Ureter (tissue), 1 donor: ENCODE data around the gene LCN10. TPM values are rescaled to one million over a fixed set of nuclear protein-coding genes. Genes with fewer than 3 reads are reported as not detected.
"Not testable (repeated sequence)": the region's sequence is repeated elsewhere in the genome, so short reads cannot be mapped to it uniquely, and the experiment has no call there.

ENCODE experiments used
- DNase-seq: peaks from one replicate; pipeline ENCODE4 v3.0.0-alpha.2; 2020; ENCODE audit warnings: low spot score
- total RNA-seq: library from RNA; stranded (reverse); gene quantifications from one replicate; pipeline ENCODE4 v1.2.4, GENCODE V29; 2023
- donor health status: DM: yes; HTN: yes; CAD: no.

Gene LCN10
- total RNA-seq, 1 donor from 2014 or later: 40.6 TPM

DNA sequence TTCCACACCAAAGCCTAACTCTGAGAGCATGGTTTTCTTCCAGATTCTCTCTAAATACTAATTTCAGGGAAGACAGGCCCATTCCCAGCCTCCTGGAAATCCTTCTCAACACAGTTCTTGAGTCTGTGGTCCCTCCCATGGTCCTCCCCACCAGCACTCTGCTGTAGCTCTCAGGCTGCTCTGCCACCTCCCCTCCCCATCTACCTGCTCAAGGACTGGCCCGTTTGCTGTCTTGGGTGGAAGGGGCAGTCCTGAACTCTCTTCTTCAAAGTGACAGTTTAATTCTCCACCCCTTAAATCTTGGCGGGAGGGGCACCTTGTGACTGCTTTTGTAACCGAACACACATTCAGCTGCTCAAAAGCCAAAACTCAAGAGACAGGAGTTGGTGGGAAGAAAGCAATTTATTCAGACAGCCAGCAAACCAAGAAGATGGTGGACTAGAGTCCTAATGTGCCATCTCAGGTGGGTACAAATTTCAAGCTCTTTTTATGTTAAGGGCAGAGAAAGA, 29.2 kb upstream of the LCN10 start:
- no peak for DNase-seq

DNA sequence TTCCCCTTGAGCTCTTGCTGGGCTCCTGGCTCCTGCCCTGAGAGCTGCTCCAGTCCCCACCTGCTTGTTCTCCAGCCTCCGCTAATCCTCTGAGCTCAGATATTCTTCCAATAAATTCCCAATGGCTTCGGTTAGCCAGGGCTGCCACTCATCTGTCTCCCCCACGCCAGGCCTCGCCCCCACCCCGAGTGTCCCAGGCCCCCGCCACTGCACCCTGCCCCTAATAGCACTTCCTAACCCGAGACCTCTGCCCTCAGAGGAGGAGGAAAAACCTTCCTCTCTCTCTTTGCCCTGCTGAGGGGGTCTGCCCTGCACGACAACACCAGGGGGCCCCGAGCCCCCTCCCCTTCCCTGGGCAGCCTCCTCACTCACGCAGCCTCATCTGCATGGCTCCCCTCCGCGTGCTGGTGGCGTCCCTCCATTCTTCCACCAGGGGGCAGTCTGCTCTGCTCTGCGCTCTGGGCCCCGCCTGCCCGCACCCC, 27.0 kb upstream of the LCN10 start:
- DNase-seq: no peak

DNA sequence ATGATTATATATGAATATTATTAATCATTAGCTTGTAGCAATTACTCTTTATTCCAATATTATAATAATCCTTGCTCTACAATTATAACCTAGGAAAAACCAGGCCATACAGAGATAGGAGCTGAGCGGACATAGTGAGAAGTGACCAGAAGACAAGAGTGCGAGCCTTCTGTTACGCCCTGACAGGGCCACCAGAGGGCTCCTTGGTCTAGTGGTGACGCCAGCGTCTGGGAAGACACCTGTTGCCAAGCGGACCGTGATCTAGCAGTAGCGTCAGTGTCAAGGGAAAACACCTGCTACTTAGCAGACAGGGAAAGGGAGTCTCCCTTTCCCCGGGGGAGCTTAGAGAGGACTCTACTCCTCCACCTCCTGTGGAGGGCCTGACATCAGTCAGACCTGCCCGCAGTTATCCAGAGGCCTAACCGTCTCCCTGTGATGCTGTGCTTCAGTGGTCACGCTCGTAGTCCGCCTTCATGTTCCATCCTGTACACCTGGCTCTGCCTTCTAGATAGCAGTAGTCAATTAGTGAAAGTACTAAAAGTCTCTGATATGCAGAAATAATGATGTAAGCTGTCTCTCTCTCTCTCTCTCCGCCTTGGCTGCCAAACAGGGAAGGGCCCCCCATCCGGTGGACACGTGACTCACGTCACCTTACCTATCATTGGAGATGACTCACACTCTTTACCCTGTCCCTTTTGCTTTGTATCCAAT, 23.8 kb upstream of the LCN10 start:
- DNase-seq: not testable (repeated sequence)

DNA sequence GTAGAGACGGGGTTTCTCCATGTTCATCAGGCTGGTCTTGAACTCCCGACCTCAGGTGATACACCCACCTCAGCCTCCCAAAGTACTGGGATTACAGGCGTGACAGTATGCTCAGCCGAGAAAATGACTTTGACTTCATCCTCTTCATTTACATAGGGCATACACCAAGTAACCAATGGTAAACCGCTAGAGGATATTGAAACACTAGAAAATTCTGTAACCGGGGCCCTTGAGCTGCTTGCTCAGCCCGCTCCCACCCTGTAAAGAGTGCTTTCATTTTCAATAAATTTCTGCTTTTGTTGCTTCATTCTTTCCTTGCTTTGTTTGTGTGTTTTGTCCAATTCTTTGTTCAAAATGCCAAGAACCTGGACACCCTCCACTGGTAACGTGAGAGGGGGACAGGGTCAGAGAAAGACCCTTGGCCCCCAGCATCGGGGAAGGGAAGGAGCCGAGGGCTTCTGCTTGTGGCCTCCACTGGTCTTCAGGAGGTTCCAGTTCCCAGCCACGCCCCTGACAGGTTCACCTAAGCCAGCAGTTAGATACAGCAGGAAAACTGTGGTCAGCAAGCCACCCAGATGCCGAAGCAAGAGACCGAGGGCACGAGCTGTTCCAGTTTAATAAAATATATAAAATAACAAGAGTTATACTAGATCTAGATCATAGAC, 23.1 kb upstream of the LCN10 start:
- DNase-seq: not testable (repeated sequence)

DNA sequence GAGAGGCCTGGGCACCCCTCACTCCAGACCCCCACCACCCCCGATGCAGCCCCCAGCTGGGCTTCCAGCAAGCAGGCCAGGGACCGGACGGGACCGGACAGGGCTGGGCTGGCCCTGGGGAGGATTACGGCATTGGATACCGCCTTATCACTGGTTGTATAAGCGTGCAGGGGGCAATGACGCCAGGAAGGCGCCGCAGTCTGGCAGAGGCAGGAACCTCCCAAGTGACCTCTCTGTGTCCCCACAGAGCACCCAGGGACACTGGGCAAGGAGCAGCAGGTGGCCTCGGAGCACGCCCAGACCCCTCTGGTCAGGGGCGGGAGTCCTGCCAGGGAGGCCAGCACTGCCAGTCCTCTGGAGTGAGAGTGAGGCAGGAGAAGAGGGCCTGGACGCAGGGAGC, 22.3 kb upstream of the LCN10 start:
- DNase-seq: no peak

DNA sequence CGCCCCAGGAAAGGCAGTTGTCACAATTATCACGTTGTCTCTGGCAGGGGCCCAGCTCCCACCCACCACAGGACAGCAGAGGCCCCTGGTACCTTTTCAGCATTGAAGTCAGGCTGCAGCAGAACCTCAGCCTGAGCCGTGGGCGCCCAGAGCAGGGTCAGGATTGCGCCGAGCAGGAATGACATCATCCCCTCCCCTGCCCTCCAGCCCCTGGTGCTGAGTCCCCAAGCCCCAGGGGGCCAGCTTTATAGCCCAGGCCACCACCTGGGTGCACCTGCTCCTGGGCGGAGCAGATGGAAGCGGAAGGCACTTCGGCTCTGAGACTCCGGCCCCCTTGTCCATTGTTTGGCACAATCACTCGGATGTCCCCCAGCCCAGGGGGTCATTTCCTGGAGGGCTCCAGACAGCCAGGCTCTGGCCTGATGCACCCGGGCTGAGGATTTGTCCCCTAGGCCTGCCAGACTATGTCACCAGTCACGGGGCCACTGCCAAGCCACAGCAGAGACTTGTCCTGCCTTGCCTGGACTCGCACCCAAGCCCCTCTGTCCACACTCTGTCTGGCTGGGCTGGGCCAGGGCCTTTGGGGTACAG, 21.7 kb upstream of the LCN10 start, which contains the start of gene LCN15:
TSS of gene LCN15 (minus strand) at position 218 of the 591 bp plus-strand sequence. CDS start at position 188, 30 bp downstream.
- no peak for DNase-seq

DNA sequence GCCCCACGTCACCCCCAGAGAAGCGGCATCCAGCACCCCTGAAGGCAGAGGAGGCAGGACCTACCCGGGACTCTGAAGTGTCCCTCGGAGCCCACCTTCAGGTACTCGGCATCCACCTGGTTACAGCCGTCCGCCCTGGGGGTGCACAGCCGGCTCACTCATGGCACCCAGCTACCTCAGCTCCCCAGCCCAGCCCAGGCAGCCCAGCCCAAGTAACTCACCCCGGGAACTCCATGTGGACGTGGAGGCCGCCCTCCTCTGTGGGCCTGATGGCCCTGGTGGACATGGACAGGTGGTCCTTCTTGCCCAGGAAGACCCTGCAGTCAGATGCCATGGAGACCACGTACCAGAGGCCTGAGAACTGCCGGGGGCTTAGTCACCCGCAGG, 20.9 kb upstream of the LCN10 start:
- DNase-seq: no peak

DNA sequence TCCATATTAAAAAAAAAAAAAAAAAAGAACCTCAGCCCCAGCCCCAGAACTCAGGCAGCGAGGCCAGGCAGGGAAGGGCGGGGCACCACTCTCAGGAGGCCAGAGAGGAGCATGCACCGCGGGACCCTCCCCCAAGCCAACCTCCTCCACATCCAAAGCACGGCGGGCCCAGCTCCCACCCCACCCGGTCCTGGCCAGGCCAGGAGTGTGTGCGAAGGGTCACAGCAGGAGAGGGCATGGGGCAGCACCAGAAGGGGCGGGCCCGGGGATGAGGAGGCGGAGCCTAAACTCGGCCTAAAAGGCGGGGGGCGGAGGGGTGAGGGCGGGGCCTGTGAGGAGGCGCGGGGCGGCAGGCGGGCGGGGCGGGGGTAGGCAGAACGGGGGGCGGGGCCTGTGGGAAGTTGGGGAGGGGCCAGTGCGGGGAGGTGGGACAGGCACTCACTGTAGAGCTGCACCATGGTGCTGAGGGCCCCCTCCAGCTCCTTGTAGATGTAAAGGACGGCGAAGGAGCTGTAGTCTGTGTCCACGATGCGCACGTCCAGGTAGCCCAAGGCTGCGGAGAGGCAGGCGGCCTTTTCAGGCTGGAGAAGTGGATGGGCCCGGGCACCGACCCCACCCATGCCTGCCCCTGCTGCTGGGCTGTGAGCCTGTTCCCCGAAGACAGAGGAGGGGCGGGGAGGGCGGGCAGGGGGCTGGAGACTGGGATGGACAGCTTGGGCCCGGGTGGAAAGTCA, 20.3 kb upstream of the LCN10 start:
- no peak for DNase-seq

DNA sequence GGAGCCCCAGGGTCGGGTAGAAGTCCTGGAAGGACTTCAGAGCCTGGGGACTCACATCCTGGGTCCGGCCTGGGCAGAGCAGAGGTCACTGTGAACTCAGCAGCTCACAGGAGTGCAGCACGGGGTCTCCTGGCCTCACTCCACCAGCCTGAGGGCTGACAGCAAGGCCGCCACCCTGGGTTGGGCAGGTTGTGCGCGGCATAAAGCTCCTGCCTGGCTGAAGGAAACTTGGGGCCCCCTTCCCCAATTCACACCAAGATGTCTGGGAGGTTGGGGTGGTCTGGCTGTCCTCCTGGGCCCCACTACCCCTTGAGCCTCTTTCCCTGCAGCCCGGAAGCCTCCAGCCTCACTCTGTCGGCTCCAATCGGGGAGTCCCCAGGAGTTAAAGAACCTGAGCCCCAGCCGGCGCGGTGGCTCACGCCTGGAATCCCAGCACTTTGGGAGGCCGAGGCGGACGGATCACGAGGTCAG, 19.5 kb upstream of the LCN10 start:
- DNase-seq: no peak

DNA sequence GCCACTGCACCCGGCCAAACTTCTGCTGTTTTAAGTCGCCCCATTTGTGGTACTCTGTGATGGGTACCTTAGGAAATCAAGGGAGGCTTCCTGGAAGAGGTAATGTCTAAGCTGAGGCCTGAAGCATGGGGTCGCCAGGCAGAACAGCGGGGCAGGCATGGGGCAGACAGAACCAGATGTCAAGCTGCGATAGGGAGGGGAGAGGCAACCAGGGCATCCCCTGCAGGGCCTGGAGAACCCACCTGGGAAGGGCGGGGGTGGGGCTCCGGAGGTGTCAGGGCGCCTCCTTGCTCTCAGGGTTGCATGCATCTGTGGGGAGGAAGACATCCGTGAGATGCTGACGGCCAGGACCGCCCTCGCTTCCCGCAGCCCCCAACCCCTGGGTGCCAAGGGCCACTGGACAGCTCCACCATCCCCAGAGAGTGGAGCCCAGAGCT, 18.8 kb upstream of the LCN10 start:
- no peak for DNase-seq

DNA sequence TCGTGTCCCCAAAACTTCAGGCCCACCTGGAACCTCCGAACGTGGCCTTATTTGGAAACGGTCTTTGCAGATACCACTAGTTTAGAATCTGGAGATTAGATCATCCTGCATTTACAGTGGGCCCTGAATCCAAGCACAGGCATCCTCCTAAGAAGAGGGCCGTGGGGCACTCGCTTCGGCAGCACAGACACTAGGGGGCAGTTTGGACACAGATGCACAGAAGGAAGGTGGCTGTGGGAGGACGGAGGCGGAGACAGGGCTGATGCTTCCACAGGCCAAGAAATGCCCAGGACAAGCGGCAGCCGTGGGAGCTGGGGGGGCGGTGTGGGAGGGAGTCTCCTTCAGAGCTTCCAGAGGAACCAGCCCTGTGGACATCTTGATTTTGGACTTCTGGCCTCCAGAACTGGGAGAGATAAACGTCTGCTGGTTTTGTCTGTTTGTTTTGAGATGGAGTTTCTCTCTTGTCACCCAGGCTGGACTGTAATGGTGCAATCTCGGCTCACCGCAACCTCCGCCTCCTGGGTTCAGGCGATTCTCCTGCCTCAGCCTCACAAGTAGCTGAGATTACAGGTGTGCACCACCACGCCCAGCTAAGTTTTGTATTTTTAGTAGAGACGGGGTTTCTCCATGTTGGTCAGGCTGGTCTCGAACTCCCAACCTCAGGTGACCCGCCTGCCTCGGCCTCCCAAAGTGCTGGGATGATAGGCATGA, 18.2 kb upstream of the LCN10 start:
- DNase-seq: not testable (repeated sequence)

DNA sequence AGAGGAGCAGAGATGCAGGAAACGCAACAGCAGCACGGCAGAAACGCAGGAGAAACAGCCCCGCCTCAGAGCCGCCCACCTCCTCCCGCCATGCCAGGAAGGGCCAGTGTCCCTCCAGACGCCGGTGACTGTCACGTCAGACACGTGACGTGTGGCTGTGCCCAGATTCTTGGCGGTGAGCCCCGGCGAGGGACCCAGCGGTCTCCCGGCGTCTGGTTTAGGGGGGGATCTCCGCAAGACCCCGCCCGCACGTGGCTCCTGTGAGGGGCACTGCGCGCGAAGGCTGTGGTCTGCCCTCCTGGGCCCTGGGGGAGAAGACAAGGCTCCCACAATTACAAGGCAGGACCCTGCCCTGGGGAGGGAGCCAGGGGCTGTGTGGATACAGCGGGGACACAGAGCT, 17.7 kb upstream of the LCN10 start:
- DNase-seq: no peak

DNA sequence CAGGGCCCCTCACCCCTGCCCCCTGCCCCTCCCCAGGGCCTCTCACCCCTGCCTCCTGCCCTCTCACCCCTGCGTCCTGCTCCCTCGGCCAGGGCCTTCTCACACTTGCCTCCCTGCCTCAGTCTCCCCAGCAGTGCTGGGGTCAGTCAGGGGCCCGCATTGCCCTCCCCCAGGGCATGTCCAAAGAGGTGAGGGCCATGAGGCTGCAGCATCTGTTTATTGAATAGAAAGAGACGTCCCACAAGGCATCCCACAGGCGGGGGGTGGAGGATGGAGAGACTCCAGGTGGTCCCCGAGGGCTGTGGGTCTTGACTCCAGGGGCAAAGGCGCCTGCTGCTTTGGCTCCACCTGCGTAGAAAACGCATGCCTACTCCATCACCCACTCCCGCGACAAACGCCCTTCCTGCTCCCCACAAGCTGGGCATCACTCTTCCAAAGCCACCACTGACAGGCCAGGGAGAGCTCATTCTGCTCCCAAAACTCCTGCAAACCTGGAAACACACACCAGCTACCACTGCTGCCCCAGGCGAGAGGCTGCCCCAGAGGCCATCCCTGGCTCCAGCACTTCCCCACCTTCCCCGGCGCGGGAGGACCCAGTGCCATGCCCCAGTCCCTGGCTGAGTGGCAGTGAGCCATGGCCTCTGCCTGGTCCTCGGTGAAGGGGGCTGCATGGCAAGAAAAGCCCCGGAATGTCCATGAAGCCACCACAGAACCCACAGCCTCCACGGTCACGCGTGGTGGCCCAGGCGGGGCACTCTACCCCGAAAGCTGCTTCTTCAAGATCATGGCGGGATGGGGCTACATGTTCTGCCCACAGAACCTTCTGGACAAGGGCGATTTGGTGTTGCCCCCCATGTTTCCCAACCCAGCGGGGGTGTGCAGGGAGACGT, 16.9 kb upstream of the LCN10 start:
- no peak for DNase-seq

DNA sequence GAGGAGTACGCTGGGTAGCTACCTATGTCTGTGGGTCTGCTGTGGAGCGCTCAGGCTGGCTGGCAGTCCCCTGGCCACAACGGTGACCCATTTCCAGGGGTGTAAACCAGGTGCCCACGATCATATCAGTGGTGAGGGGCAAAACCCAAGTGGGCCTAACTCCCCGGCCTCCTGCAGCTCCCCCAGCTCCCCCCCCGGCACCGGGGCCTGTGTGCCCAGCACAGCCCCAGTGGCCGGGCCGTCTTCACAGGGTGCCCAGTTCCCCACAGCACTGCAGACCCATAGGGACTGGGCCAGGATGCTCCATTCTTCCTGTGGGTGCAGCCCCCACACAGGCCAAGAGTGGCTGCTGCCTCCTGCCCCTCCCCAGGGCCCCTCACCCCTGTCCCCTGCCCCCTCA, 16.3 kb upstream of the LCN10 start:
- DNase-seq: no peak

DNA sequence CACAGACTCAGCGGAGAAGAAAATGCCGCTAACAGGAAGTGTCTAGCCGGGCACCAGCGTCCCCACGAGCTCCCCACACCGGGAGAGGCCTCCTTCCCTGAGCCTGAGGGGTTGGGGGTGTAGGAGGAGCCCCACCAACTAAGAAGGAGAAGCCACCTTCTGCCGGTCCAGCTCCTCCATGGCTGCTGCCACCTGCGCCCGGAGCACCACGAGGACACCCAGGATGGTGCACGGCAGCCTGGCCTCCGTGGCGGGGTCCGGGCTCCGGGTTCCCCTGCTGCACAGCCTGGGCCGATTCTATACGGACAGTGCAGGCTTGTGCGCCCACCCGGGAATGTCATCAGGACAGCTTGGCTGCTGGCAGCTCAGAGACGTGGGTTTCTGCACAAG, 15.0 kb upstream of the LCN10 start:
- DNase-seq: no peak

DNA sequence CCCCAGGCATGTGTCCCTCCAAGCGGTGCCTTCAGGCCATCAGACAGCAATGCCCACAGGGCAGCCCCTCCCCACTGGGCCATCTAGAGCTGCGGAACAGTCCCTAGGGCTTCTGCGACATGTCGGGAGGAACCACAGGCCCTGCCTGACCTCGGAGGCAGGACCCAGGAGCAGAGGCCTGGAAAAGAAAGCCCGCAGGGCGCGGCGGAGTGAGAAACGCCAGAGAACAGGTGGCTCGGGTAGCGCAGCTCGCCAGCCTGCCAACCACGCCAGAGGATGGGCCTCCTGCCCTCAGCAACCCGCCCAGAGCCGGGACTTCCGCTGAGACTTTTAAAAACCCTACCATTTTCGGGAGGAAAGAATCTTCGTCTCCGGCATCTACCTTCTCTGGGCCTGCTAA, 14.6 kb upstream of the LCN10 start:
- DNase-seq: no peak

DNA sequence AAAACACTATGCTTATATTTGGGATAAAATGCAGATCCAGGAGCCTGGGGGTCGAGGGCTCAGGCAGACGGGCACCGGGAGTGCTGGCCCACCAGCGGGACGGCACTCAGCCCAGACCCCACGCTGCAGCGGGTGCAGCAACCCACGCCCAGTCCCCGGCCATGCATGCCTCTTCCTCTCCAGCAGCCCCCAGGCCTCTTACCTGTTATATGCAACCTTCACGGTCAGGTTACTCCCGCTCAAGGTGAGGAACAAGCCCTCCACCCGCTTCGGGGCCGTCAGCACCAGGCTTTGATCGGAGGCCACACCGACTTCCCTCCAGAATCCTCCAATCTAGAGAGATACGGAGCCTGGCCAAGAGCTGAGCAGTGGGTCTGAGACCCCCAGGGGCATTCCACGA, 14.1 kb upstream of the LCN10 start:
- no peak for DNase-seq

DNA sequence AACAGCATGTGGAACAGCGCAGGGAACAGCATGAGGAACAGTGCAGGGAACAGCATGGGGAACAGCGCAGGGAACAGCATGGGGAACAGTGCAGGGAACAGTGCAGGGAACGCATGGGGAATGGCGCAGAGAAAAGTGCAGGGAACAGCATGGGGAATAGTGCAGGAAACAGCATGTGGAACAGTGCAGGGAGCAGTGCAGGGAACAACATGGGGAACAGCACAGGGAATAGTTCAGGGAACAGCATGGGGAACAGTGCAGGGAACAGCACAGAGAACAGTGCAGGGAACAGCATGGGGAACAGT, 13.3 kb upstream of the LCN10 start:
- DNase-seq: no peak

DNA sequence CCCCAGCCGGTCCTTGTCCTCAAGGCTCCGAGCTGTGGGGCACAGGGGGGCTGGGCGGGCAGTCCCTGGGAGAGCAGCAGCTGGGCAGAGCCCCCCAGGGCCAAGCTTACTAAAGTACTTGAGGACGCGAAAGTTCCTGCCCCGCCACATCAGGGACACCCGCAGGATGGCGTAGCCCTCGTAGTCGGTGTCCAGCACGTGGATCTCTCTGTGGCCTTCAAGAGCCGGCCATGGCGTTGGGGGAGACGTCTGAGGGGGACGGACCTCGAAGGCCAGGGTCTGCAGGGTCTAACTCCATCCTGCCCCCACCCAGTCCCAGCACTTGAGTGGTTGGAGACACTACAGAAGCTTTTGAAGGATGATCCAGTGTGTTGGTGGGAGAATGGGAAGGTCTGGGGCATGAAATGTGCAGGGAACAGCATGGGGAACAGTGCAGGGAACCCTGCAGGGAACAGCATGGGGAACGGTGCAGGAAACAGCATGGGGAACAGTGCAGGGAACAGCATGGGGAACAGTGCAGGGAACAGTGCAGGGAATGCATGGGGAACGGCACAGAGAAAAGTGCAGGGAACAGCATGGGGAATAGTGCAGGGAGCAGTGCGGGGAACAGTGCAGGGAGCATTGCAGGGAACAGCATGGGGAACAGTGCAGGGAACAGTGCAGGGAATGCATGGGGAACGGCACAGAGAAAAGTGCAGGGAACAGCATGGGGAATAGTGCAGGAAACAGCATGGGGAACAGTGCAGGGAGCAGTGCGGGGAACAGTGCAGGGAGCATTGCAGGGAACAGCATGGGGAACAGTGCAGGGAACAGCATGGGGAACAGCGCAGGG, 12.8 kb upstream of the LCN10 start:
- DNase-seq: not testable (repeated sequence)
